ENCODE data around the gene KRTAP12-1.

The KRTAP12-1 gene

DNA sequence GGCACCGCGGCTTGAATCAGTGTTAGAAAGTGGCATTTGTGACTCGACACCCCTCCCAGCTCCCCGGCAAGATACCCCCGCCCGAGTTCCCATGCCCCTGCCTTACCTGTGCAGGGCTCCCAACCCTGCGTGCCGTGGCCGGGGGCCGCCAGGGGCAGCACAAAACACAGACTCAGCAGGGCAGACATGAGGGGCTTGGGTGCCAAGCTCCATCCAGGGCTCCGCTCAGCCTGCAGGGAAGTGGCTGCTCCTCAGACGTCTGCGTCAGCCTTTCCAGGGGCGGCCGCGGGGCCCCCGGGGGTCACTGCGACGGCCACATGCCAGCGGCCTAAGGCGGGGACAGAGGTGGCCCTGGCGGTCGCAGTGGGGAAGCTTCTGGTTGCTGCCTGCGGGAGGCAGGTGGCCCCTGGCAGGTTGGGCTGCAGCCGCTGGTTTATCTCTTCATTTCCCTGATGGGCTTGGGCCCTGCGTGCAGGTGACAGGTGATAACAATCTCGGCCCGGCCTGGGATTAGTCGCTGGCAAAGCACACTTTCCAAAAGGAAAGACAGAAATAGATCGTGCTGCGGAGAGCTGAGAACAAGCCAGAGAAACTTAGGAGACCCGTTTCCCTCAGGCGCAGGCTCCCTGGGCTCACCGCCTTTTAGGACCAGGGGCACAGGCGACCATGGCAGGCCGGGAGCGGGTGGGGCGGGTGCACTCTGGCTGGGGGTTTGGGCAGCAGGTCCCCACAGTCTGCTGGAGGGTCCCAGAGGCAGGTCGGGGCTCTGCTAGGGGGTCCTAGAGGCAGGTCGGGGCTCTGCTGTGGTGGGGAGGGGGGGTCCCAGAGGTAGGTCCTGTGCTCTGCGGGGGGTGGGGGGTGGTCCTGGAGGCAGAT, 29.6 kb upstream of the KRTAP12-1 start, which contains the start of gene TSPEAR:
Gene TSPEAR (minus strand): TSS at position 246 of the 876 bp plus-strand sequence. CDS start 58 bp downstream, at position 188.
- no peak for DNase-seq (ENCODE audit: low read depth in 1 of 2, low spot score in 1 of 2)

DNA sequence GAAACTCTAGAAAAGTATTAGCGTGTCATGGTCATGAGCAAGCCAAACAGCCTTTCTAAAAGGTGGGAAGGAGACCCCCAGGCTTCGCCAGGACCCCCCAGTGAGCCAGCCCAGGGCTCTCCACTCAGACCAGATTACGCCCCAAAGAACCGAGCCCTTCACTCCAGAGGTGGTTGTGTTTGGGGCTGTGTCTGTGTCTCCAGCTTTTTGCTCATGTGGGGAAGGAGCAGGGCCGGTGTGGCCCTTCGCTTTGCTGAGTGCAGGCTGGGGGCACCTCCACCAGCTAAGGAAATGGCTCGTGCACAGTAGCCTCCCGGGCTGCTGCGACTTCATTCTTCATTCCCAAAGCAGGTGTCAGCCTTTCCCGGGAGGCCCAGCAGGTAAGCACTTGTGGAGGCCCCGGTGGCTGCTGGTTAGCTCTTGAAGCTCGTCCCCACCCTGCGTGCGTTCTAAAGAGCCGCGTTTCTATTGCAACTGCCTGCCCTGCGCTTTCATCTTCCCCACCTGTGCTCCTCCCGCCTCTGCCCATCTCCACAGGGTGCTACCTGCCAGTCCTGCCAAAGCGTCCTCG, 28.9 kb upstream of the KRTAP12-1 start:
- DNase-seq (ENCODE audit: low read depth in 1 of 2, low spot score in 1 of 2), result no peak

GRCh38 chr21:44710294-44710665, 28.3 kb upstream of the KRTAP12-1 start:
- DNase-seq (ENCODE audit: low read depth in 1 of 2, low spot score in 1 of 2), result no peak

- no peak for DNase-seq (ENCODE audit: low read depth in 1 of 2, low spot score in 1 of 2)
Measured at GRCh38 chr21:44709426-44710293, 27.7 kb upstream of the KRTAP12-1 start.

- no peak for DNase-seq (ENCODE audit: low read depth in 1 of 2, low spot score in 1 of 2)
Measured at GRCh38 chr21:44708866-44709425, 27.0 kb upstream of the KRTAP12-1 start.

- no peak for DNase-seq (ENCODE audit: low read depth in 1 of 2, low spot score in 1 of 2)
Measured at GRCh38 chr21:44708213-44708865, 26.4 kb upstream of the KRTAP12-1 start.

DNA sequence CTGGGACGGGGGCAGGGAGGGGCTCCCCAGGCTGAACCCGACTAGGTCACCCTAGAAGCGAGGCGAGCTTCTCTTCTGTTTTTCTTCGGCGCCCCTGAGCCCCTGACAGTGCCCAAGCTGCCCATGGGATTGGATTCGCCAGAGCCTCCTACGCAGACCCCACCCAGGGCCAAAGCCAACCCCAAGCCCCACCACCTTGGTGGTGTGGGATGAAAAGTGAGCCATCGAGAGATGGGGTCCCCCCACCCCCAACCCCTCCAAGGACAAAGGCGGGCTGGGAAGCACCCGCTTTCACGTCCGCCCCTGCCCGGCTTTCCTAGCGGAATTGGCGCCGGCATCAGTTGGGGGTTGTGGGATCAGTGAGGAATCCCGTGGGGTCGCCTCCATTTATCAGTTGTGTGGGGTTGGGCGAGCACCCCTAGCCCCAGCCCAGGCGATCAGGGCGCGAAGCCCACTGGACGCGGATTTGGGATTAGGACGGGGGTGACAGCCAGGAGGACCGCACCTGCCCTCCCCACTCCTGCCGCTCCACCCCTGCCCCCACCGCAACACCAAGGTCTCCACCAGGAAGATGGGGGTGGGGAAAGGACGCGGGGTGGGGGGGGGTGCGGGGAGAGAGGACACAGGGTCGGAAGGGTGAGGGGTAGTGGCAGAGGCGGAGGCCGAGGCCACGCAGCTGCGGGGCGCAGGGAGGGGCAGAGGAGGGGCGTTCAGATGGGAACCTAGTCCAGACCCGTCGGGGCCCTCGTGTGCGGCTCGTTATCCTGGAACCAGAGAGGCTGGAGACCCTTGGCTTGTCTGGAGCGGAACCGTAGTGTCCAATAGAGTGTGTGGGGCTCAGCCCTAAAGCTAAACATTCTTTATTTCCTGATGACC, 25.0 kb upstream of the KRTAP12-1 start:
- no peak for DNase-seq (ENCODE audit: low read depth in 1 of 2, low spot score in 1 of 2)

DNA sequence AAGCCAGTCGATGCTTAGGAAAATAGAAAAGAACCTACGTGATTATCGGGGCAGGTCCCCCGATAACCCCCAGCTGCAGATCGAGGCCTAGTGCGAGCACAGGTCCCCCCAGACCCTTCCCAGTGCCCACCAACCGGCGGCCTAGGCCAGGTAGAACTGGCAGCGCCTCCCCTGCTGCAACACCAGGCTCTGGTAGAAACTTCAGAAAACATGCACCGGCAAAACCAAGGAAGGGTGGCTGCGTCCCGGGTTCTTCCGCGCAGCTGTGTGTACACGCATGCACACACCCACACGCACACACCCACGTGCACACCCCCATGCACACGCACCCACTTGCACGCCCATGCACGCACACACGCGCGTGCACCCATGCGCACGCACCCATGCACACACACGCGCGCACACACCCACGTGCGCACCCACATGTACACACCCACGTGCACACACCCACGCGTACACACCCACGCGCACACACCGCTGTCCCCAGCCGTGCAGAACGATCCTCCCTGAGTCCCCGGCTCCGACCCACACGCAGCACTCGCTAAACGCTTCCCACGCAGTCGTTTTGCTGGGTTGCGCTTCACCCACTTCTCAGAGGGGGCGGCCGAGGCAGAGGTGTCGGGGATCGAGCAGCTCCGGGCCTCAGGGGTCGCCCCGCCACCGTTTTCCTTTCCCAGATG, 24.2 kb upstream of the KRTAP12-1 start:
- no peak for DNase-seq (ENCODE audit: low read depth in 1 of 2, low spot score in 1 of 2)

DNA sequence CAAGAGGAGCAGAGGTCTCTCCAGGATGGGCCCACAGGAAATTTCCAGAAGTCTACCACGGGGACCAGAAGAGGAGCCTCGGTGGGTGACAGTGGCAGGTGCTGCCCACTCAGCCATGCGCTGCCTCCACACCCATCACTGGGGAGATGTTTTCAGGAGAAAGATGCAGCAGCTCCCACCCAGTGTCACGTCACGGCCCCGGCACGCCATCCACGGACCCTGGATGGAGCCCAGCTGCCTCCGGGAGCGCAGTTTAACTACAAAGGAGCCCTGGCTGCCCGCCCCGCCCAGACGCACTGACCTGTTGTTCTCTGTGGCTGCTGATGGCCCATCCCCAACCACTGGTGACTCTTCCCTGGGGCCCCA, 22.7 kb upstream of the KRTAP12-1 start:
- no peak for DNase-seq (ENCODE audit: low read depth in 1 of 2, low spot score in 1 of 2)

DNA sequence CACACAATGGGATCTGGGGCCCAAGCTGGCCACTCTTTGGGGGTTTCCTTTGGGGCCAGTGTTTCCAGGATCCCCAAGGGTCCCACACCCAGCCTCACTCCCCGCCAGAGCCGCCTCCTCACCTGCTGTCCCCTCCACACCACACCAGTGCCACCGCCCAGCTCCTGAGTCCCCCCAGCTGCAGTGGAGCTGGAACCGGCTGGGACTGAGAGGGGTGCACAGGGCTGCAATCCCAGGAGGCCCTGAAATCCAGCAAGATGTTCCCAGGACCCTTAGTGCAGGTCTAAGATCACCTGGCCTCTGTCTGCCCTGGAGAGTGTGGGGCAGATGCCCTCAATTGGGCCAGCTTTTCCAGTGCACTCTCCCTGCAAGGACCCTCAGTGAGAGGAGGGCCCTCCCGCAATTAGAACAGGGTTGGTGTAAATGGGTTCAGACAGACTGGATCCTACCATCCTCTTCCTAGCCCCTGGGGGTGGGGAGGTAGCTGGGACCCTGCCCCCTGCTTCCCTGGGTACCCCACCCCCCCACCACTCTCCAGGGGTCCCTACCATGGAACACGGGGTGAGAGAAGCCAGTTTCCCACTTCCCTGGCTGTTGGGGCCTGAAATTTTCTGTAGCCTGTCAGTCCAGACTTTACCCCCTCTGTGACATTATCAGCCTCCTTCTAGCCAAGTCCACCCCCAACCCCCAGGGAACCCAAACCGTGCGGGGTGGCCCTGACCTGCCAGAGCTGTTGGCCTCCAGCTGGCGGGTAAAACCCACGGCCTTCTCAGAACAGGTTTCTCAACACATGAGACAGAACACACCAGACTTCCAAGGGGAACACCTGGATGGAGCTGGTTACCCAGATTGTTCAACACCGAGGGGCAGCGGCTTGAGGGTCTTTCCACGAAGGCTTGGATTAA, 22.0 kb upstream of the KRTAP12-1 start:
- no peak for DNase-seq (ENCODE audit: low read depth in 1 of 2, low spot score in 1 of 2)

- DNase-seq (ENCODE audit: low read depth in 1 of 2, low spot score in 1 of 2), result no peak
Measured at GRCh38 chr21:44702973-44703730, 21.2 kb upstream of the KRTAP12-1 start.

DNA sequence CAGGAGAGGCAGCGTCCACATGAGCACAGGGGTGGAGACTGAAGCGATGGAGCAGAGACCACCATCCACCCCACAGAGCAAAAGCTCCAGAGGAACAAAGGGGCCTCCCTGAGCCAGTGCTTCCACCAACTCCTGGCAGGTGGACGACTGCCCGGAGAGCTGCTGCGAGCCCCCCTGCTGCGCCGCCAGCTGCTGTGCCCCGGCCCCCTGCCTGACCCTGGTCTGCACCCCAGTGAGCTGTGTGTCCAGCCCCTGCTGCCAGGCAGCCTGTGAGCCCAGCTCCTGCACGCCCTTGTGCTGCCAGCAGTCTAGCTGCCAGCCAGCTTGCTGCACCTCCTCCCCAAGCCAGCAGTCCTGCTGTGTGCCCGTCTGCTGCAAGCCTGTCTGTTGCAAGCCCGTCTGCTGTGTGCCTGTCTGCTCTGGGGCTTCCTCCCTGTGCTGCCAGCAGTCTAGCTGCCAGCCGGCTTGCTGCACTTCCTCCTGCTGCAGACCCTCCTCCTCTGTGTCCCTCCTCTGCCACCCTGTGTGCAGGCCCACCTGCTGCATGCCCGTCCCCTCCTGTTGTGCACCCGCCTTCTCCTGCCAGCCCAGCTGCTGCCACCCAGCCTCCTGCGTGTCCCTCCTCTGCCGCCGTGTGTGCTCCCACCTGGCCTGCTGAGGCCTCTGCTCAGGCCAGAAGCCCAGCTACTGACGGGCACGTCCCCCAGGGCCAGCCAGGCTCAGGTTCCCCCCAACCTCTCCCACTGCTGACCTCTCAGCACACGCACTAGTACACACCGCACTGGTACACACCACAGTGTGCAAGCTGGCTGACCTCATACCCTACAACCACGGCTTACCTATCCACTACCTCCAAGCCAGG, 20.4 kb upstream of the KRTAP12-1 start:
- DNase-seq (ENCODE audit: low read depth in 1 of 2, low spot score in 1 of 2), result no peak

- DNase-seq (ENCODE audit: low read depth in 1 of 2, low spot score in 1 of 2), result no peak
Measured at GRCh38 chr21:44701541-44701940, 19.6 kb upstream of the KRTAP12-1 start.

- no peak for DNase-seq (ENCODE audit: low read depth in 1 of 2, low spot score in 1 of 2)
Measured at GRCh38 chr21:44701023-44701400, 19.0 kb upstream of the KRTAP12-1 start.

DNA sequence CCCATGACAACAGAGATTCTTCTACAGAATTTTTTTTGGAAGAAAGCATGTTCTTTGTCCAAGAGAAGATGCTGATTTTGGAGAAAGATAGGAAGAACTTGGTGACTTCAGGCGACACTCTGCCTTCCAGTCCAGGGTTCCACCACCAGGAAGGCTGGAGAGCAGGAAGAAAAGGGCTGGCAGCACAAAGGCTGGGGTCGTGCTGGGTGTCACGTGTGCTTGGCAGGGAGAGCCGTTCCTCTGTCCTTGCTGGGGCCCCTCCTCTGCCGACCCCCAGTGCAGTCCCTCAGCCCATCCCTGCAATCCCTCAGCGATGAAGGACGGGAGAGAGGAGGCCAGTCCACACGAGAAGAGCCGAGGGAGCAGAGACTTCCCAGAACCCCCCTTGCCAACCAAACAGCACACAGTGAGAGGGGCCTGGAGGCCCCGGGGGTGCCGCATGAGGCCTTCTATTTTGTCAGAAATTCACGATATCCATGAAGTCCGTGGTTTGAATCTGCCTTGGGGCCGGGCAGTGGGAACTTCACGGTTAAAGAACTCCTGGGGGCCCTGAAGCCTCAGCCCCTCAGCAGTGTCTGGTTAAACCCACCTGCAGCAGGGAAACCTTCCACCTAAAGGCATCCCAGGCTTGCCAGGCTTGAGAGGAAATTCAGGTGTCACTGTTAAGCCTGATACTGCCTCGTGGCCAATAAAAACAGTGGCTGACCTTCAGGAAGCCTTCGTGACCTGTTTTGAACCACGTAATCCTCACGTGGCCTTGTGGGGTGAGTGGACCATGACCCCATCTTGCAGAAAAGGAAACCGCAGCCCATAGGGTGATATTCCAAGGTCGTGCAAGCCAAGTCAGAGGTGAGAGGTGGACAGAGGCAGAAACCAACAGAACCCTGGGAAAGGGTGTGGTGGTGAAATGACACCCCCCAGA, 18.4 kb upstream of the KRTAP12-1 start:
- no peak for DNase-seq (ENCODE audit: low read depth in 1 of 2, low spot score in 1 of 2)

All from activated CD4-positive, alpha-beta T cell treated with anti-CD3 and anti-CD28 coated beads, Interleukin-2, amount 50 U/mL, for 24 hours (primary cell).